ENCODE data around the gene WDFY1. TPM values are rescaled to one million over a fixed set of nuclear protein-coding genes. Genes with fewer than 3 reads are reported as not detected.
A peak's percentile ranks its signal among the peaks of the same experiment; 100 is the strongest.

WDFY1 gene
- total RNA-seq, 2 experiments from 2014 or later, result 41.1 to 41.5 TPM

- Mint-ChIP-seq H3K27ac (no peak overlapping the region), H3K36me3 (ENCODE audit: low read depth) (peaks cover 5% of the 10 kb centered on the region)
Measured at GRCh38 chr2:223934870-223935269, 10.3 kb downstream of the WDFY1 start.

GRCh38 chr2:223932816-223933800 is 12.0 kb downstream of the WDFY1 start:
- Mint-ChIP-seq H3K27ac (no peak overlapping the region), H3K27me3 (no peaks in the 10 kb centered on the region), H3K4me1 (ENCODE audit: low read depth) (peaks cover 81% of the 10 kb centered on the region), H3K36me3 (ENCODE audit: low read depth) (no peaks in the 10 kb centered on the region), H3K9me3 (no peaks in the 10 kb centered on the region), H3K4me3 (no peak overlapping the region)
- Histone ChIP-seq H3K4me3 (ENCODE audit: low read length) (no peak overlapping the region), H3K36me3 (ENCODE audit: insufficient read depth, low read length) (no peaks in the 10 kb centered on the region), H3K9me3 (ENCODE audit: control insufficient read depth in 1 of 2, insufficient read depth in 1 of 2, low read length in 2 of 2) (no peaks in the 10 kb centered on the region), H3K4me1 (ENCODE audit: insufficient read depth, low read length) (peaks cover 38% of the 10 kb centered on the region), H3K27me3 (ENCODE audit: control insufficient read depth in 1 of 2, insufficient read depth in 2 of 2, low read length in 2 of 2) (no peaks in the 10 kb centered on the region), H3K27ac (ENCODE audit: low read depth in 1 of 2, low read length in 2 of 2) (no peak overlapping the region)
- ATAC-seq (ENCODE audit: poor library complexity) (no peak), DNase-seq (no peak)
- TF ChIP-seq, protein P1, sequence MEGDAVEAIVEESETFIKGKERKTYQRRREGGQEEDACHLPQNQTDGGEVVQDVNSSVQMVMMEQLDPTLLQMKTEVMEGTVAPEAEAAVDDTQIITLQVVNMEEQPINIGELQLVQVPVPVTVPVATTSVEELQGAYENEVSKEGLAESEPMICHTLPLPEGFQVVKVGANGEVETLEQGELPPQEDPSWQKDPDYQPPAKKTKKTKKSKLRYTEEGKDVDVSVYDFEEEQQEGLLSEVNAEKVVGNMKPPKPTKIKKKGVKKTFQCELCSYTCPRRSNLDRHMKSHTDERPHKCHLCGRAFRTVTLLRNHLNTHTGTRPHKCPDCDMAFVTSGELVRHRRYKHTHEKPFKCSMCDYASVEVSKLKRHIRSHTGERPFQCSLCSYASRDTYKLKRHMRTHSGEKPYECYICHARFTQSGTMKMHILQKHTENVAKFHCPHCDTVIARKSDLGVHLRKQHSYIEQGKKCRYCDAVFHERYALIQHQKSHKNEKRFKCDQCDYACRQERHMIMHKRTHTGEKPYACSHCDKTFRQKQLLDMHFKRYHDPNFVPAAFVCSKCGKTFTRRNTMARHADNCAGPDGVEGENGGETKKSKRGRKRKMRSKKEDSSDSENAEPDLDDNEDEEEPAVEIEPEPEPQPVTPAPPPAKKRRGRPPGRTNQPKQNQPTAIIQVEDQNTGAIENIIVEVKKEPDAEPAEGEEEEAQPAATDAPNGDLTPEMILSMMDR (IDR thresholded peaks at IDR 0.05), result no peak
- ChIA-PET CTCF (no interaction called here), POLR2A (interaction anchor here (0.7 to 0.8 kb wide), 3 partner anchors 9 to 139 kb away, joined by 3 to 4 read pairs (median 3); no protein-coding TSS in a partner anchor)
- intact Hi-C loops (cut with DNase I, micrococcal nuclease), result no loop called here

More at GRCh38 chr2:223934870-223935269, 10.3 kb downstream of the WDFY1 start:
- no peaks in the 10 kb centered on the region for H3K9me3 ChIP-seq (ENCODE audit: control insufficient read depth in 1 of 2, insufficient read depth in 1 of 2, low read length in 2 of 2)
- H3K36me3 ChIP-seq (ENCODE audit: insufficient read depth, low read length), result no peaks in the 10 kb centered on the region
- peaks cover 26% of the 10 kb centered on the region for H3K4me1 ChIP-seq (ENCODE audit: insufficient read depth, low read length)
- Mint-ChIP-seq H3K27me3 (no peaks in the 10 kb centered on the region), H3K9me3 (no peaks in the 10 kb centered on the region), H3K4me1 (ENCODE audit: low read depth) (peaks cover 81% of the 10 kb centered on the region), H3K4me3 (no peak overlapping the region)
- ChIA-PET POLR2A (no interaction called here), CTCF (no interaction called here)
- DNase-seq, result no peak
- ATAC-seq (ENCODE audit: poor library complexity), result no peak
- no peak overlapping the region for H3K27ac ChIP-seq (ENCODE audit: low read depth in 1 of 2, low read length in 2 of 2)
- H3K4me3 ChIP-seq (ENCODE audit: low read length), result no peak overlapping the region
- intact Hi-C loops (cut with DNase I, micrococcal nuclease), result no loop called here
- TF ChIP-seq, protein P1 (IDR thresholded peaks at IDR 0.05), result no peak
- H3K27me3 ChIP-seq (ENCODE audit: control insufficient read depth in 1 of 2, insufficient read depth in 2 of 2, low read length in 2 of 2), result no peaks in the 10 kb centered on the region

DNA sequence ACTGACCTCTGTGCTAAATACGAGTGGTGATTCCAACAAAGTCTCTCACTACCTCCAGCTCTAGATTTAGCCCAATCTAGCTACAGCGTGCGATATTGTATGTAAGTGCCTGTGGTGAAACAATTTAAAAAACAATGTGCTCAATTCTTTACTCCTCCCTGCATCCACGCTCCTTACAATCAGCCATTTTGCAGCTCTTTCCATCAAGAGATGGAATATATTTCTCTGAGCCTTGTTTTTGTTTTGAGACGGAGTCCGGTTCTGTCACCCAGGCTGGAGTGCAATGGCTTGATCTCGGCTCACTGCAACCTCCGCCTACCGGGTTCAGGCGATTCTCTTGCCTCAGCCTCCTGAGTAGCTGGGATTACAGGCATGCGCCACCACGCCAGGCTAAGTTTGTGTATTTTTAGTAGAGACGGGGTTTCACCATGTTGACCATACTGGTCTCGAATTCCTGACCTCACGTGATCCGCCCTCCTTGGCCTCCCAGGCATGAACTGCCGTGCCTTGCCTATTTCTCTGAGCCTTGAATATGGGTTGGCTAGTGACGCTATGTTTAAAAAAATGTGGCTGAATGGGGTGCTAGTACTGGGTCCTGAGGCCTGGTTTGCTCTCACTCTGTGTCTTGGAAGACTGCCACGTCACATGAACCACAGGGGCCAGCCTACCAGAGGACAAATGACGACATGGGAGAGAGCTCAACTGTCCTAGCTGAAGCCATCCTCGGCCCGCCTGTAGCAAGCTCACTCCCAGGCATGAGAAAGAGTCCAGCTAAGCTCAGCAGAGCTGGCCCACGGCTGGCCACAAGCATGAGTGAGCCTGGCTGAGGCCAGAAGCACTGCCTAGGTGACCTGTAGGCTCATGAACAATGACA is 14.8 kb downstream of the WDFY1 start:
- H3K27ac ChIP-seq (ENCODE audit: low read depth in 1 of 2, low read length in 2 of 2), result no peak overlapping the region
- H3K4me3 ChIP-seq (ENCODE audit: low read length), result no peak overlapping the region
- peak overlapping the region; percentile 68 for H3K27ac Mint-ChIP-seq
- DNase-seq, result peak in 2 of 14 experiments; percentile 37 to 54
- TF ChIP-seq, protein P1 (IDR thresholded peaks at IDR 0.05), result no peak
- H3K36me3 Mint-ChIP-seq (ENCODE audit: low read depth), result no peaks in the 10 kb centered on the region
- no peaks in the 10 kb centered on the region for H3K27me3 ChIP-seq (ENCODE audit: control insufficient read depth in 1 of 2, insufficient read depth in 2 of 2, low read length in 2 of 2)
- H3K4me3 Mint-ChIP-seq, result peak overlapping the region; percentile 68
- ATAC-seq (ENCODE audit: poor library complexity), result no peak
- no peaks in the 10 kb centered on the region for H3K9me3 ChIP-seq (ENCODE audit: control insufficient read depth in 1 of 2, insufficient read depth in 1 of 2, low read length in 2 of 2)
- H3K4me1 Mint-ChIP-seq (ENCODE audit: low read depth), result peaks cover 68% of the 10 kb centered on the region
- peaks cover 28% of the 10 kb centered on the region for H3K4me1 ChIP-seq (ENCODE audit: insufficient read depth, low read length)
- intact Hi-C loops (cut with DNase I, micrococcal nuclease), result loop anchor here in 1 of 2 experiments (2.0 kb wide), 1 partner anchor 14 kb away; the partner anchor contains the start of gene WDFY1
- no peaks in the 10 kb centered on the region for H3K9me3 Mint-ChIP-seq
- no peaks in the 10 kb centered on the region for H3K27me3 Mint-ChIP-seq
- no peaks in the 10 kb centered on the region for H3K36me3 ChIP-seq (ENCODE audit: insufficient read depth, low read length)
- ChIA-PET POLR2A (interaction anchor here (0.8 to 1.0 kb wide), 2 partner anchors 19 to 40 kb away, joined by 3 to 4 read pairs; no protein-coding TSS in a partner anchor), CTCF (no interaction called here)

Measured in CD4-positive, alpha-beta T cell (primary cell).